Astrocyte of the spinal cord (primary cell): ENCODE results near the gene OPA1.

Experiments
- DNase-seq: peaks from one replicate; pipeline ENCODE4 v3.0.0; 2011; ENCODE audit warnings: low read depth, low spot score
- H3K4me3 ChIP-seq: 2 replicates; pipeline ENCODE4 v1.5.1; 2011; ENCODE audit warnings: low read depth, mild to moderate bottlenecking, low read length, moderate library complexity
- in situ Hi-C: cut with HindIII; loops from 2 replicates; pipeline ENCODE4 v1.10.0; 2017; ENCODE audit warnings: low sequenced_read_pairs
- TF ChIP-seq, protein P1 (sequence below): IDR thresholded peaks from 2 replicates; pipeline ENCODE4 v1.5.1; 2012; ENCODE audit warnings: low read depth, mild to moderate bottlenecking, low read length, inconsistent platforms

OPA1 gene

GRCh38 chr3:193656445-193656844 is 63.4 kb downstream of the OPA1 start:
- in situ Hi-C loops = no loop called here

GRCh38 chr3:193656878-193657282 is 63.9 kb downstream of the OPA1 start:
- DNase-seq = no peak
- no peak overlapping the region for H3K4me3 ChIP-seq
- in situ Hi-C loops = no loop called here
- TF ChIP-seq, protein P1, sequence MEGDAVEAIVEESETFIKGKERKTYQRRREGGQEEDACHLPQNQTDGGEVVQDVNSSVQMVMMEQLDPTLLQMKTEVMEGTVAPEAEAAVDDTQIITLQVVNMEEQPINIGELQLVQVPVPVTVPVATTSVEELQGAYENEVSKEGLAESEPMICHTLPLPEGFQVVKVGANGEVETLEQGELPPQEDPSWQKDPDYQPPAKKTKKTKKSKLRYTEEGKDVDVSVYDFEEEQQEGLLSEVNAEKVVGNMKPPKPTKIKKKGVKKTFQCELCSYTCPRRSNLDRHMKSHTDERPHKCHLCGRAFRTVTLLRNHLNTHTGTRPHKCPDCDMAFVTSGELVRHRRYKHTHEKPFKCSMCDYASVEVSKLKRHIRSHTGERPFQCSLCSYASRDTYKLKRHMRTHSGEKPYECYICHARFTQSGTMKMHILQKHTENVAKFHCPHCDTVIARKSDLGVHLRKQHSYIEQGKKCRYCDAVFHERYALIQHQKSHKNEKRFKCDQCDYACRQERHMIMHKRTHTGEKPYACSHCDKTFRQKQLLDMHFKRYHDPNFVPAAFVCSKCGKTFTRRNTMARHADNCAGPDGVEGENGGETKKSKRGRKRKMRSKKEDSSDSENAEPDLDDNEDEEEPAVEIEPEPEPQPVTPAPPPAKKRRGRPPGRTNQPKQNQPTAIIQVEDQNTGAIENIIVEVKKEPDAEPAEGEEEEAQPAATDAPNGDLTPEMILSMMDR = no peak

More at GRCh38 chr3:193656445-193656844, 63.4 kb downstream of the OPA1 start:
- H3K4me3 ChIP-seq = no peak overlapping the region
- no peak for DNase-seq
- TF ChIP-seq, protein P1 = no peak

GRCh38 chr3:193660171-193660570 is 67.2 kb downstream of the OPA1 start:
- TF ChIP-seq, protein P1 = no peak
- no peak for DNase-seq
- no peak overlapping the region for H3K4me3 ChIP-seq
- in situ Hi-C loops = no loop called here

GRCh38 chr3:193660698-193661411 is 67.8 kb downstream of the OPA1 start:
- TF ChIP-seq, protein P1 = no peak
- in situ Hi-C loops = no loop called here
- no peak overlapping the region for H3K4me3 ChIP-seq
- no peak for DNase-seq

GRCh38 chr3:193662757-193663322 is 69.8 kb downstream of the OPA1 start:
- in situ Hi-C loops = no loop called here
- DNase-seq = no peak
- TF ChIP-seq, protein P1 = no peak
- H3K4me3 ChIP-seq = no peak overlapping the region

GRCh38 chr3:193665370-193665989 is 72.5 kb downstream of the OPA1 start:
- TF ChIP-seq, protein P1 = peak; percentile 35
- in situ Hi-C loops = no loop called here
- peak; percentile 58 for DNase-seq

More at GRCh38 chr3:193665370-193665989, 72.5 kb downstream of the OPA1 start:
- no peak overlapping the region for H3K4me3 ChIP-seq
